H7 (cell line): ENCODE data around the gene XPNPEP1. TPM values are rescaled to one million over a fixed set of nuclear protein-coding genes. Genes with fewer than 3 reads are reported as not detected.
A peak's percentile ranks its signal among the peaks of the same experiment; 100 is the strongest.

Experiments
- DNase-seq: peaks from one replicate; pipeline ENCODE4 v3.0.0; 2012
- H3K27me3 ChIP-seq: 2 replicates; pipeline ENCODE4 v1.6.0; 2011; ENCODE audit warnings: mild to moderate bottlenecking, low read length; ENCODE audit not compliant: control insufficient read depth, insufficient read depth
- H3K36me3 ChIP-seq: replicated peaks from 2 replicates; pipeline ENCODE4 v1.5.1; 2011; ENCODE audit warnings: low read length; ENCODE audit not compliant: control insufficient read depth, insufficient read depth
- H3K4me3 ChIP-seq: 2 replicates; pipeline ENCODE4 v1.5.1; 2011; ENCODE audit warnings: low read depth, mild to moderate bottlenecking, control low read depth, low read length, moderate library complexity; ENCODE audit not compliant: insufficient read depth
- total RNA-seq: library from RNA; depleted of rRNA; stranded (reverse); fragments of >200 nt; shearing (Covaris generic); gene quantifications from 2 replicates; pipeline ENCODE4 v1.2.3, GENCODE V29; 2014; rRNA removed

Gene XPNPEP1
- 68.9 and 69.8 TPM in 2 replicates for total RNA-seq

DNA sequence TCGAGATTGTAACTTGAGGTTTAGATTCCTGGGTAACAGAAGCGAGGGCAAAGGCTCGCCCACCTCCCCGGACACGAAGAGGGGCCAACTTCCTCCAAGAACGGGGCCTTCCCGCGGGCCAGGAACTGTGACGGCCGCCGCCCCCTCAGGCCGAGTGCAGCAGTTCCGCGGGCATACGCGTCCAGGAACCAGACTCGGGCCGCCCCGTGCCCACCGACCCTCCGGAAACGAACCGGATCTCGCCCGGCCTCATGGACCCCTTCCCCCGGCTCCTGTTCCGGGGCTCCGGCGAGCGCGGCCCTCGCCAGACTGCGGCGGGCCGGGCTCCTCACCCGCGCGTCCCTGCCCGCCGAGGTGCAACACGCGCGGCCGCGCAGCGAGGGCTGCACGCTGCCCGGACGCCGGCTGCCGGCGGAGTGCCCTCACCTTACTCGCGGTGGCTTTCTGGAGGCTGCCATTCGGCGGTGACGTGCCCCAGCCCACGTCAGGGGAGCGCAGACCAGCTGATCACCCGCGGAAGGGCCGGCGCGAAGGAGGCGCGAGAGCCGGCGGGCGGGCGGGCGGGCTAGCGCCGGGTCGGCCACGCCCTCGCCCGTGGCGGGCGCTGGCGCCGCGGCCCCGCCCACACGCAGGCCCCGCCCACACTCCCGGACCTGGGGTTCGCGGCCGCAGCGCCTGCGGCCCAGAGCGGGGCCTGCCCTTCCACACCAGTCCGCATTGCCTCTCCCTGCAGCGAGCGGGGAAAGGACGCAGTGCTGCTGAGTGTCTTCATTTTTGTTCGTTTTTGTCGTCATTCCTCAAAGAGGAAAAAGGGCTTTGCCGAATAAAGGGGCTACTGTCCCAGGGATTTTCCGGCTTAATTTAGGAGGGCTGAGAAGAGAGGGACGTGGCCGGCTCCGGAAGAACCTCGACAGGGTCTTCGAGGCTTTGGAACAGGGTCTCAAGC lies at the start of gene XPNPEP1:
Gene XPNPEP1, minus strand, starts transcription at position 536 of the 946 bp plus-strand sequence. Its CDS starts 78 bp downstream, at position 458.
- Histone ChIP-seq H3K27me3 (peaks cover 7% of the 10 kb centered on the region), H3K36me3 (no peaks in the 10 kb centered on the region), H3K4me3 (peak within 1 kb of the TSS; percentile 74)
- peak; percentile 97 for DNase-seq

DNA sequence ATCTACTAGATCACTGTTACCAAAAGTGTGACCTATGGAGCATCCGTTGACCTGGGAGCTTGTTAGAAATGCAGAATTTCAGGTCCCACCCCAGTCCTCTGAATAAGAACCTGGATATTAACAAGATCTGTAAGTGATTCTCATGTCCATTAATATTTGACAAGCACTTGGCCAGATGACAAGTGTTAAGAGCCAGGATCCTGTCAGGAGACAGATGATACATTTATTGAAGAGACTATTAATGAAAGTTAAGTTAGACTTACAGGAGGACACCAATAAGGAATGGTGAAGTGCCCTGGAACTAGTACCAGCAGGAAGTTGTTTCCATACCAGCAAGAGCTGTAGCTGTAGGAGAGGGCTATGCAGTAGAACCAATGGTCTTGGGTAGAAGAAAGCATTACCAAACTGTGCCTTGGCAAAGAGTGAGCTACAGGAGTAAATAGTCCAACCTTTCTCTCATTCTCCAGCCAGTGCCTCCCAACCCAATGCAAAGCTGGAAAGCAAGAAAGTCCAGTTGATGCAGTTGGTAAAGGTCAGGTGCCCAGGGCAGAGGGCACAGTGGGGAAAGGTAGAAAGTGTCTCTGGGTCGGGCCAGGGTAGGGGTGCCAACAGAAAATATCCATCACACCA lies 49.2 kb upstream of the XPNPEP1 start:
- H3K36me3 ChIP-seq: no peaks in the 10 kb centered on the region
- no peak overlapping the region for H3K4me3 ChIP-seq
- no peak for DNase-seq
- no peaks in the 10 kb centered on the region for H3K27me3 ChIP-seq

DNA sequence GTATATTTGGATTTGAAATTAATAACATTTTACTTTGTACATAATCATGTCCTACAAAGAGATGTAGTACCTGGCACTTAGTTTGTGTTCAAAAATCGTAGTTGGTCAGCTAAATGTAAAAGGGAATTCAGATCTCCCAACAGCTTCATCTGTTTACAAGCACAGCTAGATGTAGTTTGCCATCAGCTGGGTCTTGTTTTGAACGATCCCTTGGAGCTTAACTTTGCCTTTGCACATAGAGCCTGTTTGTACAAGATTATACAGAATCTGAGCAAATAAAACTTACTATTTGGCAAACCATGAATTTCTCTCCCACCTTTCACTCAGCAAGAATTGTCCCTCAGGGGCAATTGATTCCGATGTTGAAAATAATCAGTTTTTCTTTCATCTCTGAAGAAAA lies 48.3 kb upstream of the XPNPEP1 start:
- no peak for DNase-seq
- no peaks in the 10 kb centered on the region for H3K27me3 ChIP-seq
- H3K4me3 ChIP-seq: no peak overlapping the region
- H3K36me3 ChIP-seq: no peaks in the 10 kb centered on the region

DNA sequence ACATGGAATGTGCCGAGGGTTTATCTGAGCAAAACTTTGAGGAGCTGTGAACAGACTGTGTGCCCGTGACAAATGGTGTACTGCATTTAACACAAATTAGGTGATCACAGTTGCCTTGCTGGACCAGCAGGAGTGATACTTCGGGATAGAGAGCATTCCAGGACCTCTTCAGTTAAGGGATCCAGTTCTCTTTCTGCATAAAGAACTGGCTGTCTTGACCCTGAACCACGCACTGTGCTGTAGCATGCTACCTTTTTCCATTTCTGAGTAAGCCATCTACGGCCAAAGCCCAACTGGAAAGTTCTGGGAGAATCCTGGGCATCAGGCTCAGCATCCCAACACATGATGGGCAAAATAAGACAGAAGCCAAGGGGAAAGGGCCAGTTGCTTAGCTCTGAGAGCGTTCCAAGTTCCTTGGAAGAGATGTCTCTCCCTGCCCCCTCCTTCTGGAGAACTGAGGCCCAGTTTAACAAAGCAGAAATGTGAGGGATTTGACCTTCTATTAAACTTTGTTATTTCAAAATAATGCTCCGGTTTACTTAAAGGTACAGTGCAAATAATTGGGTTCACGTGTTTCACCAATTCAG lies 46.5 kb upstream of the XPNPEP1 start:
- no peak overlapping the region for H3K4me3 ChIP-seq
- H3K36me3 ChIP-seq: no peaks in the 10 kb centered on the region
- H3K27me3 ChIP-seq: no peaks in the 10 kb centered on the region
- DNase-seq: no peak

DNA sequence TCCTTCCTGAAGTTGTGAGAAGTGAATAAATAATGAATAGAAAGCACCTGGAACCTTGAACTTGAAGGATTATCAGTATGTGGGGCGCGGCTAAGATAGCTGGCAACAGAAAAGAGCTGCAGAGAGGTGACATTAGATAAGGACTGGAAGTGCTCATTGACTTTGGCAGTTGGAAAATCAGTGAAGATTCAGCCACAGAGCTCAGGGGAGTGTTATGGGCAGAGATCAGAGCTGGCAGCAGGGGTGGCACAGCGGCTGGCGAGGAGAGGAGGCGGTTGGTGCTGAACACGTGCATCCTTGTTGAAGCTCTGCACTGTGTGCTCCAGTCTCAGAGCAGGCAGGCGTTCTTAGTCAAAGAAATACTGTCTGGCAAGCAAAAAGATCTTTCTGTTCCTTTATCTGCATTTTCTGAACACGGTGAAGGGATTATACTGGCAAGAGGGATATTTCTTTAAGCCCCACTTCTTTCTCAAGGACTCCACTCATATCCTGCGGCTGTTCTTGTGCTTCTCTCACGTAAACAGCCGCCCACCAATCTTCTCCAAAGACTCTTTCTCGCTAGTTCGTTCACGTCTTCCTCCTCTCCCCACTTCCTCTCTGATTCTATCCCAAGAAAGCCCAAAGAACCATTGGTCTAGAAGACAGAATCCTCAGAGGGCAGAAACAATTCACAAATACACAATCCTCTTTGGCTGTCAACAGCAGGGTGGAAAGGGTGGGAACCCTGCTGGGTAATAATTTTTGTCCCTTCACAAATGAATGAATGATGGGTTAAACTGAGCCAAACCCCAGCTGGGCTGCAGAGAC lies 45.8 kb upstream of the XPNPEP1 start:
- Histone ChIP-seq H3K36me3 (no peaks in the 10 kb centered on the region), H3K4me3 (no peak overlapping the region), H3K27me3 (no peaks in the 10 kb centered on the region)
- DNase-seq: no peak

DNA sequence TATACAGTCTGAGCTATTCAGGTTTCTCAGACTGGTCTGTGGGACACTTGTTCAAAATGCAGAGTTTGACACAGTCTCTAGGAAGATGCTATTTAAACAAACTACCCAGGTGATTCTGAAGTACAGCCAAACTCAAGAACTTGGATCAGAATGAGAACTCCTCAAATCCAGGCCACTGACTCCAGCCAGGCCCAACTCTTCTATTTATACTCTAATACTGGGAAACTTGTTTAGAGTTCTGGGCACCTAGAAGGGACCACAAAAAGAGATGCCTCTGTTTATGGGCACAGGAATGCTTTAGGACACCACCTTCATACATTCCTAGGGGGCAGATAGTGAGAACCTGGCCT lies 44.4 kb upstream of the XPNPEP1 start:
- H3K4me3 ChIP-seq: no peak overlapping the region

DNA sequence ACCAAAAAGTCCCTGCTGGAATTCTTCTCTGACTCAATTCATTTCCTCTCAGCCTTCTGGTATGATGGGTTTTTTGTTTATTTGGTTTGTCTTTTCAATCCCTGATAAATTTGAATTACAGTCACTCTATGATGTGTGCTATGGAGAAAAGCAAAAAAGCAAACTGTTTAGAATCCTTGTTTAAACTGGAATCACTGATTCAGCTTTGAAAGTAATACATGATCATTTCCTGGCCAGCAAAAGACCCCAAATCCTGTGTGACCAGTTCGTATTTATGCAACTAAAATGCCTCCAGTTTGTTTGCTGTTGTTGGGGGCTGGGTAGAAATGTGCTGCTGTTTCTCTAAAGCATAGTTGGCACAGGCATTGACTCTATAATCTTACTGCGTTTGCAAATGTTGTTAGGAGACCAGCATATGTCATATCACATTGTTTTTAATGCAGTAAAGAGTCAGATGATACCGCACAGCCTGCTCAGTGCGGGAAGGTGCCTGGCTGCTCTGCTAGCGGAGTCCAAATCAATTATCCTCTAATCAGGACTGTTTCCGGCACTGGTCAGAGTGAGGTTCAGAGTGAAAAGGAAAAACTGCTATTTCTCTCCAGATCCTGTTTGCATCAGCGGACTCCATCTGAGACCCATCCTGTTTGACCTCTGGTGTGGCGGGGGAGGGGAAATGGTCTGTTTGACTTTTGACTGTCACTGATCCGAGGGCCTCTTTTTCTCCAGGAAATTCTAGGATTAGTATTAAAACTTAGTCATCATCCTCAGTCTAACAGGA lies 43.8 kb upstream of the XPNPEP1 start:
- peak; percentile 32 for DNase-seq
- H3K36me3 ChIP-seq: no peaks in the 10 kb centered on the region
- no peaks in the 10 kb centered on the region for H3K27me3 ChIP-seq
- H3K4me3 ChIP-seq: no peak overlapping the region

More for the DNA sequence above, 44.4 kb upstream of the XPNPEP1 start:
- Histone ChIP-seq H3K27me3 (no peaks in the 10 kb centered on the region), H3K36me3 (no peaks in the 10 kb centered on the region)
- no peak for DNase-seq

DNA sequence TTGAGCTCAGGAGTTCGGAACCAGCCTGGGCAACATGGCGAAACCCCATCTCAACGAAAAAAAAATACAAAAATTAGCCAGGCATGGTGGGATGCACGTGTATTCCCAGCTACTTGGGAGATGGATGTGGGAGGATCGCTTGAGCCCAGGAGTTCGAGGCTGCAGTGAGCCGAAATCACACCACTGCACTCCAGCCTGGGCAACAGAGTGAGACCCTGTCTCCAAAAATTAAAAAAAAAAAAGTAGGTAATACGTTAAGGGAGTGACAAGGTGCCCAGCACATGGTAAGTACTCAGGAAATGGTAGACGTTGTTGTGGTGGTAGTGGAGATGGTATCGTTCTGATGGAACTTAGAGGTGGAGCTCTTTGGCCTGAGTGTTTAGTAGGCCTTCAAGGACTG lies 41.0 kb upstream of the XPNPEP1 start:
- no peak overlapping the region for H3K4me3 ChIP-seq
- no peaks in the 10 kb centered on the region for H3K36me3 ChIP-seq
- no peak for DNase-seq

DNA sequence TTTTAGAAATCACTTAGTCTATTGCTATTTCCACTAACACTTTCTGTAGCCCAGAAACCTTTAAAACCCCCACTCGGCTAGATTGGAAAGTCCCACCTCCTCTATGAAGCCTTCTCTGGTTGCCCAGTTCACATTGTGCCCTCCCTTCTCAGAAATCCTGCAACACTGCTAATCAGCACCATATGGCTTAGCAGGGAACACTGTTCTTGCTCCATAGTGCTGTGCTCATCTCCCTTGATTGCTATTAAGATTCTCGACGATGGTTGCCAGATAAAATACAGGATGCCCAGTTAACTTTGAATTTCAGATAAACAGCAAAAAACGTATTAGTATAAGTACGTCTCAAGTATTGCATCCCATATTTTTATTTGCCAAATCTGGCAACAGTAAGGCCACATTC lies 40.1 kb upstream of the XPNPEP1 start:
- Histone ChIP-seq H3K36me3 (no peaks in the 10 kb centered on the region), H3K27me3 (no peaks in the 10 kb centered on the region)

More for the DNA sequence above, 41.0 kb upstream of the XPNPEP1 start:
- H3K27me3 ChIP-seq: no peaks in the 10 kb centered on the region

DNA sequence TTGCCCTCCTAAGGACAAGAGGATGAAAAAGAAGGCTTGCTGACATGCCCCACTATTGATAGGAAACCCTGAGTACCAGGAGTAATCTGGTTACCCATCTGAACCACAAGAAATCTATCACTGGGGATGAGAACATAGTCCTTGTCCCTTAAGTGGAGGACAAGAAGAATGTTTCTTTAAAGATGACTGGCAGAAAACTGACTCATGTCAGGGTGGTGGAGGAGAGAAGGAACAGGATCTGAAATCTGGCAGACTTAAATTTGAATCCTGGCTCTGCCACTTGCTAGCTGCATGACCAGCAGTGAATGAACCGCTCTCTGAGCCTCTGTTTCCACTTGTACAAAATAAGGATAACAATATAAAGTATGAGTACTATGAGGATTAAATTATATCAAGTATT lies 38.9 kb upstream of the XPNPEP1 start:
- no peaks in the 10 kb centered on the region for H3K27me3 ChIP-seq
- no peak overlapping the region for H3K4me3 ChIP-seq
- DNase-seq: no peak
- H3K36me3 ChIP-seq: no peaks in the 10 kb centered on the region

More for the DNA sequence above, 40.1 kb upstream of the XPNPEP1 start:
- DNase-seq: no peak
- H3K4me3 ChIP-seq: no peak overlapping the region

DNA sequence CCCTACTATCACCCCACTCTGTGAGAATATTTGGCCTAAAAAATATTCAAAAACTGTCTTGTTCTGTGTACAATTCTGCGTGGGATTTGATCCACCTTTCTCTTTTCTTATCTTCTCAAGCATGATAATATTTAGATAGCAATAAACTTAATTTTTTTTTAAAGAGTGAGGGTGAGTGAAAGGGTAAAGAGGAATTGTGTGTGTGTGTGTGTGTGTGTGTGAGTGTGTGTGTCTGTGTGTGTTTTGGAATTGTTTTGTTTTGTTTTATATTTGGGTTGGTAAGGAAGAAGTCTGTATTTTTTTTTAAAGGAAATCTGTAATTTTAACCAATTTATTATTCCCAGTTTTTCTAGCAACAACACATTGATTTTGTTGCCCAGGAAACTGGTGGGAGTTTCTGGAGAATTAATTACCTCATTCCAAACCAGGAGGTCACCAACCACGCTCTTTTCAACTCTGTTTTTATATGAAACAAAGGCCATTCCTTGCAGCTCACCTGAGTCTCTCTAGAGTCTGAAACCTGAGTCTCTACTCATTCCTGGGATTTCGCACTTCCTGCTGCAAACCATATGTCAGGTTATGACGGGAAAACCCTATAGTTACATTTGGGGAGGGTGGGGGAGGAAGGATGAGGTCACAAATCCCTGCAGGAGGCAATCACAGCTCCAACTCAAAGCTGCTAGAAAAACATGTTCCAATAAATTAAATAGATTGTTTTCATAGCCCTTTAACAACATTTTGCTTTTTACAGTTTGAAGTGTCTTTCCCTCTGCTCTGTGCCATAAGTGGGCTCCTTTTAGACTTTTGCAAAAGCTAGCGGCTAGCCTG lies 38.1 kb upstream of the XPNPEP1 start:
- Histone ChIP-seq H3K36me3 (no peaks in the 10 kb centered on the region), H3K27me3 (no peaks in the 10 kb centered on the region), H3K4me3 (no peak overlapping the region)
- peak; percentile 63 for DNase-seq

DNA sequence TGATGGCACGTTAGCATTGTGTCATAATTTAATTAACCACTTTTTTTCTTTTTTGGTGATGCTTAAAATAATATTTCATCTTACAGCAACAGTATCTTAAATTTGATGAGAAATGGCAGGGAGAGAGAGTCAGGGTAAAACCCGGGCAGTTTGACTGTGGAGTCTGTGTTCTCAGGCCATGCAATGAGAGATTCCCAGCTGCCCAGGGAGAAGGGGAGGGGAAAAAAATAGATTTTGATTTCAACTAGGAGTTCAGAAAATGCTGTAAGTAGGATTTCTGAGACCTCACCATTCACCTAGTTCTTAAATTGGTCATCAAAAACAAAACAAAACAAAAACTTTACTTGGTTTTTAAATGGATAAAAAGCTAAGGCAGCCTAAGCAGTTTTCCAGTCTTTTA lies 37.4 kb upstream of the XPNPEP1 start:
- H3K27me3 ChIP-seq: no peaks in the 10 kb centered on the region

More for the DNA sequence above, 37.4 kb upstream of the XPNPEP1 start:
- H3K4me3 ChIP-seq: no peak overlapping the region
- H3K36me3 ChIP-seq: no peaks in the 10 kb centered on the region
- DNase-seq: peak; percentile 40
